ENCODE measurements around the gene MSANTD3.

MSANTD3 gene

GRCh38 chr9:100447041-100447440 is 20.1 kb downstream of the MSANTD3 start:
- Histone ChIP-seq H3K9ac (ENCODE audit: low read depth, low read length) (no peak overlapping the region), H3K4me2 (ENCODE audit: low read length) (no peak overlapping the region), H3K36me3 (ENCODE audit: insufficient read depth, low read length) (peaks cover 67% of the 10 kb centered on the region), H3K4me1 (ENCODE audit: control insufficient read depth, insufficient read depth, low read length) (peaks cover 9% of the 10 kb centered on the region), H3K27me3 (ENCODE audit: control insufficient read depth, insufficient read depth, low read length) (no peaks in the 10 kb centered on the region), H3K9me3 (replicated peaks; ENCODE audit: low read length) (no peaks in the 10 kb centered on the region), H3K4me3 (ENCODE audit: low read length) (no peak overlapping the region)

- Histone ChIP-seq H3K4me3 (ENCODE audit: low read length) (no peak overlapping the region), H3K4me2 (ENCODE audit: low read length) (no peak overlapping the region), H3K36me3 (ENCODE audit: insufficient read depth, low read length) (peaks cover 71% of the 10 kb centered on the region), H3K27me3 (ENCODE audit: control insufficient read depth, insufficient read depth, low read length) (no peaks in the 10 kb centered on the region), H3K9ac (ENCODE audit: low read depth, low read length) (no peak overlapping the region), H3K4me1 (ENCODE audit: control insufficient read depth, insufficient read depth, low read length) (peaks cover 9% of the 10 kb centered on the region), H3K9me3 (replicated peaks; ENCODE audit: low read length) (no peaks in the 10 kb centered on the region)
Observed at GRCh38 chr9:100448266-100448665, 21.3 kb downstream of the MSANTD3 start.

GRCh38 chr9:100449420-100449819 is 22.5 kb downstream of the MSANTD3 start:
- Histone ChIP-seq H3K4me2 (ENCODE audit: low read length) (no peak overlapping the region), H3K9me3 (replicated peaks; ENCODE audit: low read length) (no peaks in the 10 kb centered on the region), H3K9ac (ENCODE audit: low read depth, low read length) (no peak overlapping the region), H3K4me3 (ENCODE audit: low read length) (no peak overlapping the region), H3K36me3 (ENCODE audit: insufficient read depth, low read length) (peaks cover 73% of the 10 kb centered on the region), H3K4me1 (ENCODE audit: control insufficient read depth, insufficient read depth, low read length) (no peaks in the 10 kb centered on the region), H3K27me3 (ENCODE audit: control insufficient read depth, insufficient read depth, low read length) (no peaks in the 10 kb centered on the region)

- peaks cover 55% of the 10 kb centered on the region for H3K36me3 ChIP-seq (ENCODE audit: insufficient read depth, low read length)
- H3K4me3 ChIP-seq (ENCODE audit: low read length): no peak overlapping the region
- H3K9ac ChIP-seq (ENCODE audit: low read depth, low read length): no peak overlapping the region
- H3K9me3 ChIP-seq (replicated peaks; ENCODE audit: low read length): no peaks in the 10 kb centered on the region
- no peaks in the 10 kb centered on the region for H3K4me1 ChIP-seq (ENCODE audit: control insufficient read depth, insufficient read depth, low read length)
- H3K27me3 ChIP-seq (ENCODE audit: control insufficient read depth, insufficient read depth, low read length): no peaks in the 10 kb centered on the region
- no peak overlapping the region for H3K4me2 ChIP-seq (ENCODE audit: low read length)
Observed at GRCh38 chr9:100452894-100453293, 26.0 kb downstream of the MSANTD3 start.

DNA sequence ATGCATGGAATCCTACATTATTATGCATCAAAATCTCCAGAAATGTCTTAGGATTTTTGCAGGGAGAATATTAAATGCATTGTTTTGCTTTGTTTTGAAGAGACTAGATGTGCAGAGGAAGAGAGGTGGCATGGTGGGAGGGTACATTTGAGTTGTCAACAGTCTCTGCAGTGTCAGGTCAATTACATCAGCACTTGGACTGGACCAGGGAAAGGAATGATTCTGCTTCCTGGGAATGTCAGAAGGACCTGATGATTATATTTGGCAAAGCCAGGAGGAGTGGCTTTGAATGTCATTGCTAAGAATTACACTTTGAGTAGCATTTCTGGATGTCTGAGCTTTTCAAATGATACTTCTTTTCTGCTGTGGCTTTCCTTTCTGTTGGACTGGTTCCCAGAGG is 28.5 kb downstream of the MSANTD3 start:
- H3K9me3 ChIP-seq (replicated peaks; ENCODE audit: low read length): no peaks in the 10 kb centered on the region
- H3K27me3 ChIP-seq (ENCODE audit: control insufficient read depth, insufficient read depth, low read length): no peaks in the 10 kb centered on the region
- H3K36me3 ChIP-seq (ENCODE audit: insufficient read depth, low read length): peaks cover 35% of the 10 kb centered on the region
- no peaks in the 10 kb centered on the region for H3K4me1 ChIP-seq (ENCODE audit: control insufficient read depth, insufficient read depth, low read length)
- no peak overlapping the region for H3K4me3 ChIP-seq (ENCODE audit: low read length)
- H3K4me2 ChIP-seq (ENCODE audit: low read length): no peak overlapping the region
- no peak overlapping the region for H3K9ac ChIP-seq (ENCODE audit: low read depth, low read length)

GRCh38 chr9:100457517-100457916 is 30.6 kb downstream of the MSANTD3 start:
- peaks cover 18% of the 10 kb centered on the region for H3K36me3 ChIP-seq (ENCODE audit: insufficient read depth, low read length)
- H3K9me3 ChIP-seq (replicated peaks; ENCODE audit: low read length): no peaks in the 10 kb centered on the region
- no peak overlapping the region for H3K9ac ChIP-seq (ENCODE audit: low read depth, low read length)
- H3K4me1 ChIP-seq (ENCODE audit: control insufficient read depth, insufficient read depth, low read length): no peaks in the 10 kb centered on the region
- H3K4me3 ChIP-seq (ENCODE audit: low read length): no peak overlapping the region
- no peak overlapping the region for H3K4me2 ChIP-seq (ENCODE audit: low read length)
- no peaks in the 10 kb centered on the region for H3K27me3 ChIP-seq (ENCODE audit: control insufficient read depth, insufficient read depth, low read length)

GRCh38 chr9:100459963-100460362 is 33.0 kb downstream of the MSANTD3 start:
- no peak overlapping the region for H3K9ac ChIP-seq (ENCODE audit: low read depth, low read length)
- H3K4me2 ChIP-seq (ENCODE audit: low read length): no peak overlapping the region
- H3K36me3 ChIP-seq (ENCODE audit: insufficient read depth, low read length): no peaks in the 10 kb centered on the region
- no peaks in the 10 kb centered on the region for H3K4me1 ChIP-seq (ENCODE audit: control insufficient read depth, insufficient read depth, low read length)
- no peaks in the 10 kb centered on the region for H3K27me3 ChIP-seq (ENCODE audit: control insufficient read depth, insufficient read depth, low read length)
- no peak overlapping the region for H3K4me3 ChIP-seq (ENCODE audit: low read length)
- no peaks in the 10 kb centered on the region for H3K9me3 ChIP-seq (replicated peaks; ENCODE audit: low read length)

- Histone ChIP-seq H3K9ac (ENCODE audit: low read depth, low read length) (no peak overlapping the region), H3K4me2 (ENCODE audit: low read length) (no peak overlapping the region), H3K9me3 (replicated peaks; ENCODE audit: low read length) (no peaks in the 10 kb centered on the region), H3K36me3 (ENCODE audit: insufficient read depth, low read length) (no peaks in the 10 kb centered on the region), H3K4me3 (ENCODE audit: low read length) (no peak overlapping the region), H3K4me1 (ENCODE audit: control insufficient read depth, insufficient read depth, low read length) (no peaks in the 10 kb centered on the region), H3K27me3 (ENCODE audit: control insufficient read depth, insufficient read depth, low read length) (no peaks in the 10 kb centered on the region)
Observed at GRCh38 chr9:100465274-100465673, 38.3 kb downstream of the MSANTD3 start.

- H3K4me2 ChIP-seq (ENCODE audit: low read length): no peak overlapping the region
- H3K36me3 ChIP-seq (ENCODE audit: insufficient read depth, low read length): no peaks in the 10 kb centered on the region
- H3K9ac ChIP-seq (ENCODE audit: low read depth, low read length): no peak overlapping the region
- no peaks in the 10 kb centered on the region for H3K9me3 ChIP-seq (replicated peaks; ENCODE audit: low read length)
- H3K27me3 ChIP-seq (ENCODE audit: control insufficient read depth, insufficient read depth, low read length): no peaks in the 10 kb centered on the region
- H3K4me3 ChIP-seq (ENCODE audit: low read length): no peak overlapping the region
- H3K4me1 ChIP-seq (ENCODE audit: control insufficient read depth, insufficient read depth, low read length): no peaks in the 10 kb centered on the region
Observed at GRCh38 chr9:100465761-100466160, 38.8 kb downstream of the MSANTD3 start.

DNA sequence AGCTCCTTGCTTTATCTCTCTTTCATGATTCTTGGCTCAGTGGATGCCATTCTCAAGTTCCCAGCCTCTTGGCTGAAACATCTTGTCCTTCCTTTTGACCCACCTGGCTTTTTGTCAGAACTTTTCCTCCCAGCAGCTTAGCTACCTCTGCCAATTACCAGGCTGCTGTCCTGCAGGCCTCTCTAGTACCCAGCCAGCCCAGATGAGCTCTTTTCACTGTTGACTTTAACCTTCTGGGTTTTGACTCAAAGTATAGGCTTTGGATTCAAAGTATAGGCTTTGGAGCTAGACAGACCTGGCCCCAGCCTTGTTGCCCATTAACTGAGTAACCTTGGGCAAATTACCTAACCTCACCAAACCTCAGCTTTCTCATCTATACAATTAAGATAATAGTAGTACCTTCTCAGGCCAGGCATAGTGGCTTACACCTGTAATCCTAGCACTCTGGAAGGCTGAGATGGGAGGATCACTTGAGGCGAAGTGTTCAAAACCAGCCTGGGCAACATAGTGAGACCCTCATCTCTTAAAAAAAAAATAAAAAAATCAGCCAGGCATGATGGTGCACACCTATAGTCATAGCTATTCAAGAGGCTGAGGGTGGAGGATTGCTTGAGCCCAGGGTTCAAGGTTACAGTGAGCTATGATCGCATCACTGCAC is 39.4 kb downstream of the MSANTD3 start:
- H3K9me3 ChIP-seq (replicated peaks; ENCODE audit: low read length): no peaks in the 10 kb centered on the region
- H3K36me3 ChIP-seq (ENCODE audit: insufficient read depth, low read length): no peaks in the 10 kb centered on the region
- no peak overlapping the region for H3K4me2 ChIP-seq (ENCODE audit: low read length)
- no peak overlapping the region for H3K4me3 ChIP-seq (ENCODE audit: low read length)
- H3K9ac ChIP-seq (ENCODE audit: low read depth, low read length): no peak overlapping the region
- no peaks in the 10 kb centered on the region for H3K27me3 ChIP-seq (ENCODE audit: control insufficient read depth, insufficient read depth, low read length)
- no peaks in the 10 kb centered on the region for H3K4me1 ChIP-seq (ENCODE audit: control insufficient read depth, insufficient read depth, low read length)

- H3K9ac ChIP-seq (ENCODE audit: low read depth, low read length): no peak overlapping the region
- H3K4me3 ChIP-seq (ENCODE audit: low read length): no peak overlapping the region
- H3K4me1 ChIP-seq (ENCODE audit: control insufficient read depth, insufficient read depth, low read length): no peaks in the 10 kb centered on the region
- no peaks in the 10 kb centered on the region for H3K36me3 ChIP-seq (ENCODE audit: insufficient read depth, low read length)
- no peaks in the 10 kb centered on the region for H3K27me3 ChIP-seq (ENCODE audit: control insufficient read depth, insufficient read depth, low read length)
- no peak overlapping the region for H3K4me2 ChIP-seq (ENCODE audit: low read length)
- no peaks in the 10 kb centered on the region for H3K9me3 ChIP-seq (replicated peaks; ENCODE audit: low read length)
Observed at GRCh38 chr9:100466829-100467221, 39.9 kb downstream of the MSANTD3 start.

- no peaks in the 10 kb centered on the region for H3K4me1 ChIP-seq (ENCODE audit: control insufficient read depth, insufficient read depth, low read length)
- no peaks in the 10 kb centered on the region for H3K27me3 ChIP-seq (ENCODE audit: control insufficient read depth, insufficient read depth, low read length)
- no peaks in the 10 kb centered on the region for H3K9me3 ChIP-seq (replicated peaks; ENCODE audit: low read length)
- H3K9ac ChIP-seq (ENCODE audit: low read depth, low read length): no peak overlapping the region
- no peak overlapping the region for H3K4me2 ChIP-seq (ENCODE audit: low read length)
- H3K4me3 ChIP-seq (ENCODE audit: low read length): no peak overlapping the region
- no peaks in the 10 kb centered on the region for H3K36me3 ChIP-seq (ENCODE audit: insufficient read depth, low read length)
Observed at GRCh38 chr9:100468041-100468440, 41.1 kb downstream of the MSANTD3 start.
